HepG2 (cell line): ENCODE measurements around the gene SAA4.

Experiments used
- ATF7 ChIP-seq, 2 experiments: fragments of 450-650 bp in 1 of 2; sonication (generic) in 1 of 2; formaldehyde crosslinking in 1 of 2; IDR thresholded peaks; 2 replicates each; pipeline versions ENCODE4 v1.4.0 to v1.6.1; 2016 to 2020; ENCODE audit warnings: antibody characterized with exemption in 1 of 2, mild to moderate bottlenecking in 1 of 2, missing genetic modification reagents in 1 of 2
- CBX5 ChIP-seq: sonication (generic); formaldehyde crosslinking; IDR thresholded peaks from 2 replicates; pipeline ENCODE4 v1.4.0; 2020; ENCODE audit warnings: missing genetic modification reagents, borderline replicate concordance
- RERE ChIP-seq: IDR thresholded peaks from 2 replicates; pipeline ENCODE4 v1.6.1; 2016; ENCODE audit warnings: low read depth, missing genetic modification reagents, missing compliant biosample characterization
- ZNF407 ChIP-seq: sonication (generic); formaldehyde crosslinking; IDR thresholded peaks from one replicate; pipeline ENCODE4 v1.5.1; 2020; ENCODE audit warnings: mild to moderate bottlenecking, missing genetic modification reagents; ENCODE audit errors: not compliant biosample characterization
- ZNF660 ChIP-seq: sonication (generic); formaldehyde crosslinking; IDR thresholded peaks from 2 replicates; pipeline ENCODE4 v1.5.1; 2020; ENCODE audit warnings: mild to moderate bottlenecking, low read depth, missing genetic modification reagents, borderline replicate concordance
- ZSCAN29 ChIP-seq: sonication (generic); formaldehyde crosslinking; conservative IDR thresholded peaks from 2 replicates; pipeline ENCODE4 v1.4.0; 2020; ENCODE audit warnings: mild to moderate bottlenecking, missing genetic modification reagents

GRCh38 chr11:18264677-18265555 is 28.3 kb upstream of the SAA4 start:
- TF ChIP-seq ZNF660 (CRISPR knock-in tag) (no peak), ZNF407 (CRISPR knock-in tag) (no peak), CBX5 (CRISPR knock-in tag) (no peak), ZSCAN29 (no peak), RERE (CRISPR knock-in tag) (no peak), ATF7 (IDR thresholded peaks at IDR 0.05) (no peak), ATF7 (CRISPR knock-in tag; IDR thresholded peaks at IDR 0.05) (no peak)
